Spinal cord (tissue), 10 donors: Measurements from ENCODE around the gene CCDC51. TPM values are rescaled to one million over a fixed set of nuclear protein-coding genes. Genes with fewer than 3 reads are reported as not detected.

Source experiments
- DNase-seq, 6 donors: peaks; one replicate each; pipeline versions ENCODE4 v3.0.0 to v3.0.0-alpha.2; 2013 to 2015; ENCODE audit warnings: low spot score in 6 of 6, low read depth in 4 of 6
- H3K27ac ChIP-seq: one replicate; pipeline ENCODE4 v1.5.1; 2013; ENCODE audit warnings: low read depth, low read length, control low read depth
- H3K27me3 ChIP-seq: one replicate; pipeline ENCODE4 v1.6.1; 2013; ENCODE audit warnings: low read length; ENCODE audit not compliant: control insufficient read depth, insufficient read depth
- H3K36me3 ChIP-seq: one replicate; pipeline ENCODE4 v1.6.1; 2013; ENCODE audit warnings: low read length; ENCODE audit not compliant: control insufficient read depth, insufficient read depth
- H3K4me1 ChIP-seq: one replicate; pipeline ENCODE4 v1.6.1; 2013; ENCODE audit warnings: low read length; ENCODE audit not compliant: control insufficient read depth, insufficient read depth
- H3K4me3 ChIP-seq: one replicate; pipeline ENCODE4 v1.5.1; 2013; ENCODE audit warnings: low read depth, low read length, control low read depth
- H3K9me3 ChIP-seq: one replicate; pipeline ENCODE4 v1.6.1; 2013; ENCODE audit warnings: low read length; ENCODE audit not compliant: control insufficient read depth, insufficient read depth
- WGBS: methylation state at CpG from one replicate; pipeline ENCODE4 v1.1.5; 2013; ENCODE audit warnings: missing lambda C conversion rate; ENCODE audit not compliant: insufficient coverage; 5-methylcytosine and 5-hydroxymethylcytosine counted together
- polyA plus RNA-seq, 2 donors: library from polyadenylated mRNA; unstranded; fragments of 120-200 nt; gene quantifications; one replicate each; pipeline ENCODE4 v1.2.1, GENCODE V29; 2013; ENCODE audit not compliant: insufficient read length in 2 of 2
- total RNA-seq, 2 donors: library from RNA; depleted of rRNA in 1 of 2; stranded (reverse); fragments of 120-200 nt in 1 of 2; fragments of >200 nt in 1 of 2; gene quantifications; one replicate each; pipeline versions ENCODE4 v1.2.3 to v1.2.4, GENCODE V29; 2013 to 2014
- donor health status: healthy.

CCDC51 gene
- total and polyA plus RNA-seq, 4 donors = 10.9 to 24.6 (median 19.0) TPM

DNA sequence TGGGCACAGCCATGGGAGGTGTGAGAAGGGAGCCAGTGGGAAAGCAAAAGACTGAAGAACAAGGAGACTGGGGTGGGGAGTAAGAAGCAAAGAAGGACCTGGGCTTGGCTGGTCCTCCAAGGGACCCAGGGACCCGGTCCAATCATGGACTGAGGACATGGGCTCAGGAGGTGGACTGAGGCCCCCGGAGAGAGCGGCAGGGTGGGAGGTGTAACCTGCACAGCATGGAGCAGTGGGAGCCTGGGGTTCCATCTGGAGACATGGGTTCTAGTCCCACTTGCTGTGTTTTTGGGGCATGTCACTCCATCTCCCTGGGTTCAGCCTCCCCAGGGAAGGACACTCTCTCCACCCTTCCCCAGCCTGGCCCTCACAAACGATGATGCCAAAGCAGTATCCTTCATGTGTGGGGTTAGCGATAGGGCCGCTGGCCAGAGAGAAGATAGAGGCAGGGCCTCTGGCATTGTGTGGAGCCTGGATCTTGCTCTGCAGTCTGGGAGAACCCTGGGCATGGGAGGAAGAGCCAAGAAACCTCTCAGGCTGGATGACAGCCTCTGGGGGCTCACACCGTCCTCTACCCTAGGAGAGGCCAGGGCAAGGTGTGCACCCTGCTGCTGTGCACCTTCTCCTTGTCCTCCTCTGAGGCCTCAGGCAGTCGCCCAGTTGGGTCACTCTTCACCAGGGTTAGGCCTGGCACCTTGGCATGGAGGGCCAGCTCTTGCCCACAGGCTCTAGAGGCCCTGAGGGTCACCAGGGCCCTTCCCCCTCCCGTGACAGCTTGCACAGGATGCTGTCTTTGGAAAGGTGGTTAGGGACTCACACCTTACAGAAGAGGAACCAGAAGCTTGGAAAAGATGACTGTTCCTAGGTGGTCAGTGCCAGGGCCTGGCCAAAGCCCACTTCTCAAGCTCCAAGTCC is 41.9 kb downstream of the CCDC51 start:
- WGBS = 75% methylated on average over 8 of the region's 9 CpGs
- H3K36me3 ChIP-seq = peaks cover 14% of the 10 kb centered on the region
- no peak overlapping the region for H3K27ac ChIP-seq
- H3K4me3 ChIP-seq = no peak overlapping the region
- H3K27me3 ChIP-seq = no peaks in the 10 kb centered on the region
- H3K4me1 ChIP-seq = peaks cover 5% of the 10 kb centered on the region
- no peaks in the 10 kb centered on the region for H3K9me3 ChIP-seq
- DNase-seq = no peak

DNA sequence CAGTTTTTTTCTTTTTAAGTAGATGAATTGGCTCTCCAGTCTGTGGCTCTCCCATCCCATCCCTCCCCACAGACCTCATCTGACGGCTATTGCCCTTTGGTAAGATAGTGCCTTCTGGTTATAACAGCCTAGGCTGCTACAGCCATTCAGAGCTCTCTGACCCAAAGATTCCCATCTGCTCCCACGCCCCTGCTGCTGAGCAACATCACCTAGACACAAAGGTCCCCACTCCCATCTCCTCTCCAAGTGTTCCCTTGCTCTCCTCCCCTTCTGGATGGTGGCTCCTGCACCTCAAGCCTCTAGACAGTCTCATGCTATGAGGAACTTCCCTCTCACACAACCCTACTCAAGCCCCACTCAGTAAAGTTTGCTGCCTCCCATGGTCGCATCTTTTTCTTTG is 44.2 kb downstream of the CCDC51 start:
- no peaks in the 10 kb centered on the region for H3K27me3 ChIP-seq
- no peak overlapping the region for H3K4me3 ChIP-seq
- 64% methylated on average over 3 of the region's 3 CpGs for WGBS
- peaks cover 5% of the 10 kb centered on the region for H3K4me1 ChIP-seq
- DNase-seq = no peak
- no peak overlapping the region for H3K27ac ChIP-seq
- no peaks in the 10 kb centered on the region for H3K36me3 ChIP-seq
- no peaks in the 10 kb centered on the region for H3K9me3 ChIP-seq

DNA sequence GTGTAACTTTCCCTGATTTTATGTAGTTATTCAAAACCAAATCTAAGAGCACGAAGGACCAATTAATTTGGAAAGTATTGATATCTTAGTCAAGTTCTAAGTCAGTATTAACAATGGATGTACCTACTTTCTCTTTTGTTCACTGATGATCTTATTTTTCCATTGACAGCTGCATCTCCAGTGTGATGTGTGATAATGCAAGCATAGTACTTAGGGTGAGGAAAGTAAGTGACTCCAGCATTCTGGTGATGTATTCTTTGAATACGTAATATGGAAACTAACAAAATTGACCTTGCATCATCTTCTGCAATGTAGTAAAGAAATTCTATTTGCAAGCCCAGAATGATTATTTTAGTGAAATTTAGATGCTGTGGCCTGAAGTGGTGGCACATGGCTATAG is 45.5 kb downstream of the CCDC51 start:
- Histone ChIP-seq H3K9me3 (no peaks in the 10 kb centered on the region), H3K36me3 (no peaks in the 10 kb centered on the region), H3K27me3 (no peaks in the 10 kb centered on the region), H3K27ac (no peak overlapping the region), H3K4me3 (no peak overlapping the region), H3K4me1 (peaks cover 5% of the 10 kb centered on the region)
- DNase-seq = no peak
- WGBS = no CpG with 5 or more reads among the region's 2 CpGs

DNA sequence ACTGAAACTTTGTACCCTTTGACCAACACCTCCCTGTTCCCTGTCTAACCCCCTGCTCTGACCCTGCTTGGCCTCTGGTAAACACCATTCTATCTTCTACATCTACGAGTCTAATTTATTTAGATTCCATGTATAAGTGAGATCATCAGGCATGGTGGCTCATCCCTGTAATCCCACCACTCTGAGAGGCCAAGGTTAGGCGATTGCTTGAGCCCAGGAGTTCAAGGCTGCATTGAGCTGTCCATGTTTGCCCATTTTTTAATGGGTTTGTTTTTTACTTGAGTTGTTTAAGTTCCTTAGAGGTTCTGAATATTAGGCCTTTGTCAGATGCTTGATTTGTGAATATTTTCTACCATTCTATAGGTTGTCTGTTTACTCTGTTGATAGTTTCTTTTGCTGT is 51.0 kb downstream of the CCDC51 start:
- Histone ChIP-seq H3K27me3 (no peaks in the 10 kb centered on the region), H3K36me3 (no peaks in the 10 kb centered on the region), H3K4me3 (no peak overlapping the region), H3K27ac (no peak overlapping the region), H3K9me3 (peaks cover 2% of the 10 kb centered on the region), H3K4me1 (no peaks in the 10 kb centered on the region)
- no peak for DNase-seq
- 71% methylated on average over 1 of the region's 2 CpGs for WGBS

DNA sequence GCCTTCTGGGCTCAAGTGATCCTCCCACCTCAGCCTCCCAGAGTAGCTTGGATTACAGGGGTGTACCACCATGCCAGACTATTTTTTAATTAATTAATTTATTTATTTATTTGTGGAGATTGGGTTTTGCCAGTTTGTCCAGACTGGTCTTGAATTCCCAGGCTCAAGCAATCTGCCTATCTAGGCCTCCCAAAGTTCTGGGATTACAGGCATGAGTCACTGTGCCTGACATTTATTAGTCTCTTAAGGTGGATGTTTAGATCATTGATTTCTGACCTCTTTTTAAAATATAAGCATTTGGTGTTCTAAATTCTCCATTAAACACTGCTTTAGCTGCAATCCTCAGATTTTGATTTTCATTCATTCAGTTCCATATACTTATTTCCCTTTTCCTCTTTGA is 52.3 kb downstream of the CCDC51 start:
- no peak for DNase-seq
- Histone ChIP-seq H3K27ac (no peak overlapping the region), H3K9me3 (peaks cover 2% of the 10 kb centered on the region), H3K4me1 (no peaks in the 10 kb centered on the region), H3K4me3 (no peak overlapping the region), H3K36me3 (no peaks in the 10 kb centered on the region), H3K27me3 (no peaks in the 10 kb centered on the region)

Other genes with a start within 250 kb of the CCDC51 start
- gene CAMP, start 216.6 kb downstream of the CCDC51 start, total RNA-seq = 10 to 100 TPM in 1 of 2 donors, under 1 TPM in 1; 0.55 to 17.2 TPM
- gene CAMP, start 216.6 kb downstream of the CCDC51 start, polyA plus RNA-seq = not detected
- gene ZNF589, start 199.0 kb downstream of the CCDC51 start, total RNA-seq = 10 to 100 TPM; 11.6 to 12.6 TPM
- 10 to 100 TPM; 17.7 to 20.0 TPM for gene ZNF589, start 199.0 kb downstream of the CCDC51 start, polyA plus RNA-seq
- gene NME6, start 138.8 kb downstream of the CCDC51 start, total RNA-seq = 10 to 100 TPM; 18.3 to 30.0 TPM
- gene NME6, start 138.8 kb downstream of the CCDC51 start, polyA plus RNA-seq = 10 to 100 TPM; 20.6 to 27.6 TPM
- 1 to 10 TPM in 1 of 2 donors, not detected in 1; 1.0 TPM for gene SPINK8, start 106.5 kb downstream of the CCDC51 start, total RNA-seq
- gene SPINK8, start 106.5 kb downstream of the CCDC51 start, polyA plus RNA-seq = 1 to 10 TPM; 1.5 to 1.6 TPM
- under 1 TPM; 0.61 to 0.99 TPM for gene FBXW12, start 67.9 kb downstream of the CCDC51 start, total RNA-seq
- gene FBXW12, start 67.9 kb downstream of the CCDC51 start, polyA plus RNA-seq = 1 to 10 TPM in 1 of 2 donors, under 1 TPM in 1; 0.54 to 1.5 TPM
- gene PLXNB1, start 10.0 kb downstream of the CCDC51 start, total RNA-seq = 10 to 100 TPM; 37.6 to 70.9 TPM
- gene PLXNB1, start 10.0 kb downstream of the CCDC51 start, polyA plus RNA-seq = 100 to 1,000 TPM; 123 to 133 TPM
- gene TMA7, start 138 bp upstream of the CCDC51 start, total RNA-seq = 100 to 1,000 TPM; 120 to 435 TPM
- 100 to 1,000 TPM; 326 to 336 TPM for gene TMA7, start 138 bp upstream of the CCDC51 start, polyA plus RNA-seq
- 1 to 10 TPM; 5.5 to 7.9 TPM for gene ATRIP, start 6.6 kb upstream of the CCDC51 start, total RNA-seq
- 10 to 100 TPM; 11.2 to 12.8 TPM for gene ATRIP, start 6.6 kb upstream of the CCDC51 start, polyA plus RNA-seq
- 100 to 1,000 TPM in 1 of 2 donors, 10 to 100 TPM in 1; 40.9 to 119 TPM for gene SHISA5, start 64.1 kb upstream of the CCDC51 start, total RNA-seq
- gene SHISA5, start 64.1 kb upstream of the CCDC51 start, polyA plus RNA-seq = 100 to 1,000 TPM; 120 to 123 TPM
- 10 to 100 TPM; 13.2 to 15.3 TPM for gene PFKFB4, start 116.7 kb upstream of the CCDC51 start, total RNA-seq
- 10 to 100 TPM; 14.1 to 18.3 TPM for gene PFKFB4, start 116.7 kb upstream of the CCDC51 start, polyA plus RNA-seq
- gene UCN2, start 123.7 kb upstream of the CCDC51 start, total RNA-seq = under 1 TPM in 1 of 2 donors, not detected in 1; 0.77 TPM
- gene UCN2, start 123.7 kb upstream of the CCDC51 start, polyA plus RNA-seq = under 1 TPM; 0.29 to 0.32 TPM
- gene COL7A1, start 155.2 kb upstream of the CCDC51 start, total RNA-seq = 10 to 100 TPM in 1 of 2 donors, 1 to 10 TPM in 1; 8.4 to 28.6 TPM
- gene COL7A1, start 155.2 kb upstream of the CCDC51 start, polyA plus RNA-seq = 10 to 100 TPM; 21.4 to 30.9 TPM
- 100 to 1,000 TPM; 147 to 186 TPM for gene UQCRC1, start 169.5 kb upstream of the CCDC51 start, total RNA-seq
- gene UQCRC1, start 169.5 kb upstream of the CCDC51 start, polyA plus RNA-seq = 100 to 1,000 TPM; 268 to 286 TPM
- gene TMEM89, start 181.7 kb upstream of the CCDC51 start, total RNA-seq = under 1 TPM in 1 of 2 donors, not detected in 1; 0.22 TPM
- under 1 TPM in 1 of 2 donors, not detected in 1; 0.24 TPM for gene TMEM89, start 181.7 kb upstream of the CCDC51 start, polyA plus RNA-seq
- gene SLC26A6, start 195.3 kb upstream of the CCDC51 start, total RNA-seq = 10 to 100 TPM; 11.7 to 27.5 TPM
- gene SLC26A6, start 195.3 kb upstream of the CCDC51 start, polyA plus RNA-seq = 10 to 100 TPM; 17.8 to 25.6 TPM
- gene CELSR3, start 222.8 kb upstream of the CCDC51 start, total RNA-seq = 10 to 100 TPM in 1 of 2 donors, 1 to 10 TPM in 1; 6.0 to 10.3 TPM
- gene CELSR3, start 222.8 kb upstream of the CCDC51 start, polyA plus RNA-seq = 10 to 100 TPM; 25.7 to 26.1 TPM
- gene NCKIPSD, start 245.8 kb upstream of the CCDC51 start, total RNA-seq = 10 to 100 TPM; 13.1 to 17.9 TPM
- 10 to 100 TPM; 18.6 to 25.7 TPM for gene NCKIPSD, start 245.8 kb upstream of the CCDC51 start, polyA plus RNA-seq